Renal cortical epithelial cell (primary cell): ENCODE results near the gene JAKMIP2. TPM values are rescaled to one million over a fixed set of nuclear protein-coding genes. Genes with fewer than 3 reads are reported as not detected.
"Not testable (repeated sequence)": the region's sequence is repeated elsewhere in the genome, so short reads cannot be mapped to it uniquely, and the experiment has no call there.

ENCODE experiments used
- DNase-seq: peaks from one replicate; pipeline ENCODE4 v3.0.0-alpha.2; 2011; ENCODE audit warnings: low read depth
- total RNA-seq: library from RNA; depleted of rRNA; stranded (reverse); fragments of >200 nt; gene quantifications from 2 replicates; pipeline ENCODE4 v1.2.3, GENCODE V29; 2014

The JAKMIP2 gene
- total RNA-seq, 1 donor from 2014 or later = not detected

GRCh38 chr5:147659166-147659929, 123.2 kb downstream of the JAKMIP2 start:
- DNase-seq = no peak

- DNase-seq = no peak
Observed at GRCh38 chr5:147658293-147658932, 124.1 kb downstream of the JAKMIP2 start.

GRCh38 chr5:147648597-147648996, 133.9 kb downstream of the JAKMIP2 start:
- no peak for DNase-seq

- DNase-seq = no peak
Observed at GRCh38 chr5:147645197-147645596, 137.3 kb downstream of the JAKMIP2 start.

GRCh38 chr5:147644460-147644859, 138.1 kb downstream of the JAKMIP2 start:
- DNase-seq = no peak

DNA sequence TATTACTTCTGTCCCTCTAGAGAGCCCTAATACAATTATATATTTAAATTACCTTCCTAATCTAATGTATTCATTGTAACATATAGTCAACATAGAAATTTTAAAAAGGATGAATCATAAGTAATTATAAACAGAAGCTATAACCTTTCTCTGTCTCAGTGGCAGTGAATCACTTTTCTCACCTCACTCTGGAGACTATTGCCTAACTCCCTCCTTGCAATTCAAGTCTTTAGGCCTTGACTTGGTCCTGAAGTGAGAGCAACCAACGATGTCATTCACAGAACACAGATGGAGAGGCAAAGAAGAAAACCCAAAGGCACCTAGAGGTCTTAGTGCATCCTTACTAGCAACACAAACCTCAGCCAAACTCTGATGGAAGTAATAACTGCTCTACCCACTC, 139.4 kb downstream of the JAKMIP2 start:
- DNase-seq = peak; percentile 28

GRCh38 chr5:147642666-147643065, 139.9 kb downstream of the JAKMIP2 start:
- no peak for DNase-seq

GRCh38 chr5:147639321-147639720, 143.2 kb downstream of the JAKMIP2 start:
- no peak for DNase-seq

DNA sequence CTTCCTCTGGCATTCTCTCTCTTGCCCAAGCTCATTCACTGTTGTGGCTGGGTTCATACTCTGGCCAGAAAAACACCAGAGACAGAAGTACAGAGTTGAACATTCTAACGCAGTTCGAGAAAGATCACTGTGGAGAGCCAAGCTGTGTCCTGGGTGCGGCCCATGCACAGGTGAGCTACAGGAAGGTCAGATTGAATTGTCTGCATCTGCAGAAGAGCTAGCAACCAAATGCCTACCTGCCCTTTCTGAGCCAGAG, 145.9 kb downstream of the JAKMIP2 start:
- DNase-seq = no peak

- DNase-seq = no peak
Observed at GRCh38 chr5:147635882-147636728, 146.4 kb downstream of the JAKMIP2 start.

DNA sequence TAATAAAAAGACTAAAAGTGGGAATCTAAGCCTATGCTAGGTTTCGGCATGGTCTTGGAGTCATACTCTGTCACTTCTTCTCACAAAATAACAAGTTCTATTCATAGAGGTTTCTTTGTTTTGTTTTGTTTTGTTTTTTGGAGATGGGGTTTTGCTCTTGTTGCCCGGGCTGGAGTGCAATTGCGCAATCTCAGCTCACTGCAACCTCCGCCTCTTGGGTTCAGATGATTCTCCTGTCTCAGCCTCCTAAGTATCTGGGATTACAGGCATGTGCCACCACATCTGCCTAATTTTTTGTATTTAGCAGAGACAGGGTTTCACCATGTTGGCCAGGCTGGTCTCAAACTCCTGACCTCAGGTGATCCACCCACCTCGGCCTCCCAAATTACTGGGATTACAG, 147.1 kb downstream of the JAKMIP2 start:
- not testable (repeated sequence) for DNase-seq

DNA sequence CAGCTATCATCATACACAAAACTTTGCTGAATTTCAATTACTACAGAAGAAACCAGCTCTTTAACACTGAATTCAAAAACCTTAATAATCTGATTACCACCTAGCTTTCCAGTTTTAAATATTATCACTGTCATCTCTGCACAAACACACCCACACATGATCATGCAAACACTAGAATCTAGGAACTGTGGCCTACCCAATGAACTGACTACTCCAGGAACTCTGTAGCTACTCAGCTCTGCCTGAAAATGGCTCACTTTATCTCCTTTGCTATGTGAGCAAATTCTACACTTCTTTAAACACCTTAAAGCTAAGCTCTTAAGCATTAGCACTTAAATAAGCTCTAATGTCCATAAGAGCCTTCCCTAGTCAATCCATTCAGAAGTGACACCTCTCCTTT, 149.4 kb downstream of the JAKMIP2 start:
- no peak for DNase-seq

- no peak for DNase-seq
Observed at GRCh38 chr5:147631428-147632003, 151.0 kb downstream of the JAKMIP2 start.

- peak; percentile 57 for DNase-seq
Observed at GRCh38 chr5:147629196-147629595, 153.3 kb downstream of the JAKMIP2 start.

DNA sequence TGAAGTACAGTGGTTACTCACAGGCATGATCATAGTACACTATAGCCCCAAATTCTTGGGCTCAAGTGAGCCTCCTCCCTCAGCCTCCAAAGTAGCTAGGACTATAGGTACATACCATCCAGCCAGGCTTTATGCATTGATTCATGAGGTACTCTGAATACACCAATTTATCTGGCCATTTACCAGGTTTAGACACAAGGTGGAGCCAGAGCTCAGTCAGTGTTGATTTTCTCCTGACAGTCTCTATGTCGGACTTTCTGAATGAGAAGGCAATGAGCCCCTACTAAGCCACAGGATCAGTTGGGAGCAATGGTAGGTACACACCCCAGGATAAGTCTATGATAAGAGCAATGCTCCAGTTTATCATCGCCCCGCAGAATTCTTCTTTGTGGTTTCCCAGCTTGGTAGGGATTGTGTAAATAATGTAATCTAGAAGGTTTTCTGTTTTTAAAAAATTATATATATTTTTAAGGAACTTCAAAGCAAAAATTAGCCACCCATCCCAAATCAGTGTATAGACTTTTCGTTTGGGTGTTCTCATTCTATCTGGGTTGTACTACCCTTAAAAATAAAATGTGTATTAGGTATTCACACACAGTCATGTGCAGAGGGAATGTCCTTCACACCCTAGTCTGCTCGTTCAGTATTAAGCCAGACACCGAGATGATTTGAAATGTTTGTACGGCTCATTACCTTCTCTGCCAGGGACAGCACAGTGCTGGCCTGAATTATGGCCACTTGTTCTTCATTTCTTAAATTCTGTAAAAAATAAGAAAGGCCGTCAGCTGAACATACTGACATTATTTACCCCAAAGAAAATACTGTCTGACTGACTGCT, 154.3 kb downstream of the JAKMIP2 start:
- peak; percentile 67 for DNase-seq

GRCh38 chr5:147626464-147626863, 156.1 kb downstream of the JAKMIP2 start:
- no peak for DNase-seq

GRCh38 chr5:147621016-147621415, 161.5 kb downstream of the JAKMIP2 start:
- no peak for DNase-seq

DNA sequence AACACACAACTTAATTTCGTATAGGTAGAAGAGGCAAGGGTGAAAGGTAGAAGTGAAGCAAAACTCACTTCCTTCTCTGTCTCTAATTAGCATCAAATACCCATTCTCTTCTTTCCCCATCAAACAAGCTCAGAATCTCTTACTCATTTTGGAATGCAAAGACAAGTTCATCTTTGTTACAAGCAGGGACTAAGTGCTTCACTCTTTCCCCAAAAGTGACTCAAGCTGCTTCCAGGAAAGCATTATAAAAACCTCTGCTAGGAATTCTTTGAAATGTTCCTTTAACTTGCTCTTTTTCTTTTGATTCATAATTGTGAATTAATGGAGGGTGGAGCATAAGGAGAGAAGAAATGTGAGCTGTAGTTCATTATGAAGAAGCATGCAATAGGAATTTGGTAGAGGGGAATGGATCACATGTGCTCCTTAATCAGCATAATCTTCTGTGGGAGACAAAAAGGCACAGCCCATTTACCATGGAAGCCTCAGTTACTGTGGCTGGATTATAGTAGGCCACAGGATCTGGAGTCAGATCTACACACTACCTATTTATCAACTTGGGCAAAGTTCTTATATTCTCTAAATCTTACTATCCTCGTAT, 163.1 kb downstream of the JAKMIP2 start:
- no peak for DNase-seq

DNA sequence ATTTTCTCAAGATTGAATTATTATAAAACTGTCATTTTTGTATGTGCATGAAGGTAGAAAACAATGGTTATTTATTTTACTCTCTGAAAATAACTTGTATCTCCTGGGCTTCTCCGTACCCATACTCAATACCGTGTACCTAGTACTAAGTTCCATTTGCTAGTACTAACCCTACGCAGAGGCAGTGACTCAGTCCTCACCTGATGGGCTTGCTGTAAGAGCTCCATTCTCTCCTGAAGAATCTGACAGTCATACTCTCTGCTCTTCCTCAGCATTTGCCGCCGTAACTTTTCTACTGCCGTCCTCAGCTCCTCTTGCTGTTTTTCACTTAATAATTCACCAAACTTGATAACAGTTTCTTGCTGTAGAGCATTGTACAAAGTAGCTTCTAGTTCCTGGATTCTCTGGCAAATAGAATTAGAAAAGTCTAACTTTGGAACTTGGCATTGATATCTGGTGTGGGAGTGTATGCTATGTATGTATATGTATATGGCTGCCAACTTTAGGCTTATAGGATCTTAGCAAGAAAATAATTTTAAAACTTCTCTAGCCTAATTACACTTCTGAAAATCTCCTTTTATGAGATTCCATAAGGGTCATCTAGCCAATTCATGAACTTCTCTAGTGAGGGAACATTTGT, 164.7 kb downstream of the JAKMIP2 start:
- DNase-seq = no peak

GRCh38 chr5:147617191-147617606, 165.3 kb downstream of the JAKMIP2 start:
- no peak for DNase-seq

DNA sequence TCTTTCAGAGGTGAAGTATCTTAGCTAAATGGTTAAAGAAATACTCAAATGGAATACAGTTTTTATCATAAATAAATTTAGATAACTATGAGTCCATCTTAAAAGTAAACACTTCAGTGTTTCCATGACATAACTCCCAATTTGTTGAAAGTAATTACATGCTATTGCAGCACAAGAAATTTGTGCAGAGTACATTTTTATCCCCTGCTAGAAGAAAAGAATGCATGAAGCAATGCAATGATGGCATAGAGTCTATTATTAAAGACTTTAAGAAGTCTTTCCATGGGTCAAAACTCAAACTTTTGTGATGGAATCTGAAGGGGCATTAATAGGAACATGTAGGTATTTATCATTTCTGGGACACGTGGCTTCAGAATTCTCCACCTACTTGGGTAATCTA, 166.1 kb downstream of the JAKMIP2 start:
- DNase-seq = no peak
